Naive B cell (primary cell): Measurements from ENCODE around the gene NWD2. TPM values are rescaled to one million over a fixed set of nuclear protein-coding genes. Genes with fewer than 3 reads are reported as not detected.

ENCODE experiments used
- ATAC-seq, 2 donors: fragments of 150-1000 bp; cut with Tn5 transposase; 2 replicates each; pipeline ENCODE4 v1.10.0; 2021; ENCODE audit warnings: low read depth in 2 of 2, mild to moderate bottlenecking in 2 of 2, moderate library complexity in 2 of 2
- DNase-seq: peaks from one replicate; pipeline ENCODE4 v3.0.0; 2022
- H3K27ac Mint-ChIP-seq, 6 donors: one replicate each; pipeline ENCODE4 v1.8.0; 2020 to 2022; ENCODE audit warnings: mild to moderate bottlenecking in 6 of 6, mixed read lengths in 6 of 6, moderate library complexity in 5 of 6, inconsistent platforms in 2 of 6
- H3K27me3 Mint-ChIP-seq, 3 donors: one replicate each; pipeline ENCODE4 v1.8.0; 2021 to 2022; ENCODE audit warnings: mixed read lengths in 3 of 3, mild to moderate bottlenecking in 1 of 3
- H3K36me3 Mint-ChIP-seq, 2 donors: one replicate each; pipeline ENCODE4 v1.8.0; 2020 to 2022; ENCODE audit warnings: mixed read lengths in 2 of 2, inconsistent platforms in 1 of 2, mild to moderate bottlenecking in 1 of 2
- H3K4me1 Mint-ChIP-seq, 3 donors: one replicate each; pipeline ENCODE4 v1.8.0; 2020 to 2022; ENCODE audit warnings: mixed read lengths in 3 of 3, inconsistent platforms in 1 of 3, mild to moderate bottlenecking in 1 of 3, moderate library complexity in 1 of 3
- H3K4me3 Mint-ChIP-seq, 8 donors: one replicate each; pipeline ENCODE4 v1.8.0; 2020 to 2022; ENCODE audit warnings: mild to moderate bottlenecking in 8 of 8, mixed read lengths in 8 of 8, moderate library complexity in 8 of 8, inconsistent platforms in 2 of 8
- H3K9me3 Mint-ChIP-seq, 7 donors: one replicate each; pipeline ENCODE4 v1.8.0; 2020 to 2022; ENCODE audit warnings: mixed read lengths in 7 of 7, mild to moderate bottlenecking in 5 of 7, inconsistent platforms in 2 of 7, moderate library complexity in 1 of 7
- polyA plus RNA-seq, 6 donors: library from polyadenylated mRNA; unstranded; fragments of 300-500 nt; fragmentation: Illumina TruSeq; gene quantifications; one replicate each; pipeline ENCODE4 v1.2.3, GENCODE V29; 2021; ENCODE audit warnings: low read depth in 6 of 6

The NWD2 gene
- polyA plus RNA-seq, 6 donors from 2014 or later, result not detected

DNA sequence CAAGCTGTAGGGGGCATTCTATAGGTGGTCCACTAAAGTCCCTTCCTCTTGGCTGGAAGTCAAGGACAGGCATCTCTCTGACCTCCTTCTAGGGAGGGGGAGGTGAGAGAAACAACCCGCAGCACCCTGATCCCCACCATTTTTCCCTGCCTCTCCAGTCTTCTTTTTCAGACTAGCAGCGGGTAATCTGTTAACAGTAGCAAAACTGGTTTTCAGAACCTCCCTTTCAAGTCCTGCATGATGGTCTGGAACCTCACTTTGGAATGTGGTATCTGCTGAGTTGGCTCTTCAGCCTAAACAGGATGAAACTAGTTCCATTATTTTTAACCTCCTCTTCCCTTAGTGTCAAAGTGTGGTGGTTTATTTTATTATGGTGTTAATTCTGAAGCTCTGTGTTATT is 196.0 kb downstream of the NWD2 start:
- Mint-ChIP-seq H3K36me3 (no peaks in the 10 kb centered on the region), H3K4me1 (no peaks in the 10 kb centered on the region), H3K9me3 (no peaks in the 10 kb centered on the region), H3K27ac (no peak overlapping the region), H3K4me3 (no peak overlapping the region), H3K27me3 (peaks cover 18 to 34% (median 30%) of the 10 kb centered on the region in 3 donors)
- ATAC-seq (no peak), DNase-seq (no peak)

DNA sequence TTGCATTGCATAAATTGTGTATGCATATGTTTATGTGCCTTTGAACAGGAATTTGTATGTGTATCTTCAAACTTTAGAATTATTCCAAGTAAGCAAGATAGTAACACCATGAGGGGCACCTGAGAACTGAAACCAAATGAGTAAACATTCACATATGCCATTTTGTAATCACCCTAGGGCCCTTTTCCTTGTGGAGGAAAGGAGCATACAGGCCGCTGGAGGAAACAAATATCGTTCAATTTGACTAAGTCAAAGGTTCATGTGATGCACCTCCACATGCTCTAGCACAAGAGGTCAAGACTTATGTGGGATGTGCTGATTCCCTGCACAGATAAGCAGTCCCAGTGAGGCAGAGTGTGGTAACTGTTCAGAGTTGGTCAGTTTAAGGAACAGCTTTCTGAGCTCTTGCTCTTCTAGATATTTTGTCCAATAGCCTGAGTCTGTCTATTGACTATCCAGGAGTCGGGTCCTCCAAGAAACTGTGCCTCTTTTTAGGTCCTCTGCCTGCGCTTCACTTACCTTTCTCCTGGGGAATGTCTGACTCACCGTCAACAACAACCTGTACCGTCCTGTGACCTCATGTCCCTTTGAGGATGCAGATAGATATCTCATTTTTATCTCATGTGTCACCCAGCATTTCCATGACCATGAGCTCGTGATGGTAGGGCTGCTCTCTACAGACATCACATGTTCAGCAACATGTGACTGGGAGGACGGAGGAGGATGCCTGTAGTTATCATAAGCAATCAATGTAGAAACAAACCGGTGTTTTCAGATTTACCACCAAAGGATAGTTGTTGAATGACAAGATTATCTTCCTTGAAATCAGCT is 196.9 kb downstream of the NWD2 start:
- Mint-ChIP-seq H3K4me1 (no peaks in the 10 kb centered on the region), H3K9me3 (no peaks in the 10 kb centered on the region), H3K27me3 (peaks cover 22 to 36% (median 36%) of the 10 kb centered on the region in 3 donors), H3K4me3 (no peak overlapping the region), H3K27ac (no peak overlapping the region), H3K36me3 (no peaks in the 10 kb centered on the region)
- DNase-seq, result no peak
- no peak for ATAC-seq

DNA sequence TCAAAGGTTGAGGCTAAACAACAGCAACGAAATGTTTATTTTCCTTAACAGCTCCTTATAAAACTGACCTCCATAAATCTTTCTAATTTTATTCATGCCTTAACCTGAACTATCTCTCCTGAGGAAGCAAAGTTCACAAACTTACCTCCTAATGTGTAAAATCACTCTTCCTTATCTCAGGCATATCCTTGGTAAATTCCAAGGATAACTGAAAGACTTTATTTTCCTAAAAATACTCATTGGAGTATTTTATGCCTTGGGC is 197.4 kb downstream of the NWD2 start:
- DNase-seq, result no peak
- no peak for ATAC-seq
- H3K9me3 Mint-ChIP-seq, result no peaks in the 10 kb centered on the region
- H3K4me1 Mint-ChIP-seq, result no peaks in the 10 kb centered on the region
- H3K36me3 Mint-ChIP-seq, result no peaks in the 10 kb centered on the region
- H3K27ac Mint-ChIP-seq, result no peak overlapping the region
- no peak overlapping the region for H3K4me3 Mint-ChIP-seq
- H3K27me3 Mint-ChIP-seq, result peaks cover 24 to 41% (median 36%) of the 10 kb centered on the region in 3 donors

DNA sequence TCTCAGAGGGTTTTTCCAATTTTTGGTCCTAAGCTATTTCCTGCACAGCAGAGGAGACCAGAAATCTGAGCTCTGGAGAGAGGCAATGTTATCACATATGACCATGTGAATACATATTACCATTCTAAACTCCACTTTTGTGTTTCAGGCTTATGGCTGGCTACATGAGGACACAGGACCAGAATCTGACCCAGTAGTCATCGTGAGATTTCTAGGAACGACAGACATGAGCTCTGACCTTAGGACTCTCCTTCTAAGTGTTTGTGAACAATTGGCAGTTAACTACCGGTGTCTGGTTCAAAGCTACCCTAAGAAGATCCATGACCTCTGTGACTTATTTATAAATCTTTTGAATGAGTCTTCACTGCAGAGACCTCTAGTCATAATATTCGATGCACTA is 198.6 kb downstream of the NWD2 start:
- H3K27ac Mint-ChIP-seq, result peak overlapping the region in 1 of 6 donors; percentile 4
- H3K9me3 Mint-ChIP-seq, result no peaks in the 10 kb centered on the region
- H3K4me1 Mint-ChIP-seq, result no peaks in the 10 kb centered on the region
- H3K4me3 Mint-ChIP-seq, result no peak overlapping the region
- DNase-seq (no peak), ATAC-seq (no peak)
- peaks cover 23 to 37% (median 36%) of the 10 kb centered on the region in 3 donors for H3K27me3 Mint-ChIP-seq
- H3K36me3 Mint-ChIP-seq, result no peaks in the 10 kb centered on the region

DNA sequence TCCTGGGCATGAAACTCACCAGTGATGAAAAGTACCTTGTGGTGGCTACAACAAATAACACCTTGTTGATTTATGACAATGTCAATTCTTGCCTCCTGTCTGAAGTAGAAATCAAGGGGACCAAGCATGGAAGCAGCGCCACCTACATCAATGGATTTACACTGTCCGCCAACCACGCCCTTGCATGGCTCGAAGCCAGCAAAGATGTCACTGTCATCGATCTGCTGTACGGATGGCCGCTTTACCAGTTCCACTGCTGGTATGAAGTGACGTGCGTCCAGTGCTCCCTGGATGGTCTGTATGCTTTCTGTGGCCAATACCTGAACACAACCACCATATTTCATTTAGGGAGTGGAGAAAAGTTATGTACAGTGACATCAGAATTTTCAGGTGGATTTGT is 200.5 kb downstream of the NWD2 start:
- no peak overlapping the region for H3K27ac Mint-ChIP-seq
- no peaks in the 10 kb centered on the region for H3K36me3 Mint-ChIP-seq
- H3K4me3 Mint-ChIP-seq, result no peak overlapping the region
- H3K9me3 Mint-ChIP-seq, result no peaks in the 10 kb centered on the region
- no peaks in the 10 kb centered on the region for H3K4me1 Mint-ChIP-seq
- peaks cover 27 to 42% (median 39%) of the 10 kb centered on the region in 3 donors for H3K27me3 Mint-ChIP-seq
- ATAC-seq (no peak), DNase-seq (no peak)

DNA sequence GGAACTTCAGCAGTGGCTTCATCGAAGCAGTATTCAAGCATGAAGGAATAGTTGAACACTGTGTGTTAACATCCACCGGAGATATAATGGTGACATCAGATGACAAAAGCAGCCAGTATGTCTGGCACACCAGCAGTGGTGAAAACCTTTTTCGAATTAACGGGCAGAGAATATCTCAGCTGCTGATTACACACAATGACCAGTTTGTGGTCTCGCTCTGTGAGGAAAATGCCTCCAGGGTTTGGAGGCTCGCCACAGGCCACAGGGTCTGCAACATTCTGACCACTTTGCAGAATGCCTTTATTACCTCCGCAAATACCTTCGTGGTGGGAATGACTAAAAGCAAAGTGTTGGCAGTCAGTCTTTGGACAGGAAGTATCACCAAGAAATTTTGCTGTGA is 201.5 kb downstream of the NWD2 start:
- ATAC-seq, result no peak
- peaks cover 34 to 41% (median 40%) of the 10 kb centered on the region in 3 donors for H3K27me3 Mint-ChIP-seq
- no peaks in the 10 kb centered on the region for H3K36me3 Mint-ChIP-seq
- no peak overlapping the region for H3K4me3 Mint-ChIP-seq
- H3K9me3 Mint-ChIP-seq, result no peaks in the 10 kb centered on the region
- no peak for DNase-seq
- no peak overlapping the region for H3K27ac Mint-ChIP-seq
- no peaks in the 10 kb centered on the region for H3K4me1 Mint-ChIP-seq

DNA sequence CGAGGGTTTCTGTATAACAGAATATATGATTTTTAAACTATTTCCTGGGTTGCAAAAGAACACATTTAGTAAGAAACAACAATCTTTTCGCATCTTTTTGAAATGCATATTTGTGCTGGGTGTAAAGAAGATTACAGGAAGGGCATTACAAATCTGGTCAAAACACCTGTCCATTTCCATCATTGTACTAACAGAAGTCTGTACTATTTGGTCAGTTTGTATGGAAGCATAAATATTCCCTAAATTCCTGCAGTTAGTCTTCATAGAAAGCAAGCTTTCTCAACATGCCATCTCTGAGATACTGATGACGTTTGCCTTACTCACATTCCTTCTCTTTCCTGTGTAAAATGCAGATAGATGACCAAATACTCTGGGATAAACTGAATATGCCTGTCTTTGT is 203.3 kb downstream of the NWD2 start:
- Mint-ChIP-seq H3K4me3 (no peak overlapping the region), H3K4me1 (peaks cover 0 to under 1% (median 0%) of the 10 kb centered on the region in 3 donors), H3K36me3 (no peaks in the 10 kb centered on the region), H3K9me3 (no peaks in the 10 kb centered on the region), H3K27me3 (peaks cover 41 to 53% (median 52%) of the 10 kb centered on the region in 3 donors), H3K27ac (no peak overlapping the region)
- DNase-seq (no peak), ATAC-seq (no peak)

DNA sequence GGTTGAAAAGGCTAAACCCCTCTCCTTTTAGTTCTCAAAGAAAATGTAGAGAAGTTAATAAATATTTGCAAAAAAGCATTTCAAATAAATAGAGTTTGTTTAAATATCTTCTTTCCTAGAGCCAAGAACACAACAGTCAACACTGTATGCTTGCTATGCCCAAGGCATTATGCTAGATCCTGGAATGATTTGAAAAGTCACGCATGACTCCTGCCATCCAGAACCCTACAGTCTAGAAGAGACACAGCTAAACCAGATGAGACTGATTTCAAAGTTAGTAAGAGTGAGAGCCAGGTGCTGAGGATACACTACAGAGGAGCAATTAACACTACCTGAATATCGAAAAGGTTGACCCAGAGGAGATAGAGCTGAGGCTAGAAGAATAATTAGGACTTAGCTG is 205.8 kb downstream of the NWD2 start:
- H3K27me3 Mint-ChIP-seq, result peaks cover 50 to 52% (median 52%) of the 10 kb centered on the region in 3 donors
- no peaks in the 10 kb centered on the region for H3K9me3 Mint-ChIP-seq
- H3K36me3 Mint-ChIP-seq, result no peaks in the 10 kb centered on the region

DNA sequence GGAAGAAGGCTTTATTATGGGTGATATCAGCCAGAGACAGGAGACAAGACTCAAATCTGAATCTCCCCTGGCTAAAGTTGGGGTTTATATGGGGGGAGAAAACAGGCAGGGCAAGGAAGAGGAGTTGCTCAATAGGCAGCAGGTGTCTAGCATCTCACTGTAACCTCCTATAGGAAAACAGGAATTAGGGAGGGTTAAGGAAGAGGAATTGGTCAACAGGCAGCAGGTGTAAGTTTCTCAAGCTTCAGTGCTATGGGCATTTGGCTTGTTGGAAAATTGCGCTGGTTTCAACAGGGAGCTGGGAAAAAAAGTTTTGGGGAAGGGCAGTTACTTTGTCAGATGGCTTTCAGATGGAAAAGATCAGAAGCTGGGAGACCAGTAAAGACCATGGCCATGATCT is 206.4 kb downstream of the NWD2 start:
- H3K36me3 Mint-ChIP-seq, result no peaks in the 10 kb centered on the region
- no peak for DNase-seq
- ATAC-seq, result no peak
- H3K27ac Mint-ChIP-seq, result peak overlapping the region in 1 of 6 donors; percentile 35
- H3K4me1 Mint-ChIP-seq, result peaks cover 7 to 13% (median 11%) of the 10 kb centered on the region in 3 donors
- H3K27me3 Mint-ChIP-seq, result peaks cover 50 to 58% (median 52%) of the 10 kb centered on the region in 3 donors
- peak overlapping the region in 2 of 8 donors; percentile 4 to 17 for H3K4me3 Mint-ChIP-seq
- H3K9me3 Mint-ChIP-seq, result no peaks in the 10 kb centered on the region

More for the DNA sequence above, 205.8 kb downstream of the NWD2 start:
- no peak for ATAC-seq
- peaks cover 7 to 13% (median 11%) of the 10 kb centered on the region in 3 donors for H3K4me1 Mint-ChIP-seq
- H3K27ac Mint-ChIP-seq, result no peak overlapping the region
- H3K4me3 Mint-ChIP-seq, result no peak overlapping the region
- DNase-seq, result no peak

DNA sequence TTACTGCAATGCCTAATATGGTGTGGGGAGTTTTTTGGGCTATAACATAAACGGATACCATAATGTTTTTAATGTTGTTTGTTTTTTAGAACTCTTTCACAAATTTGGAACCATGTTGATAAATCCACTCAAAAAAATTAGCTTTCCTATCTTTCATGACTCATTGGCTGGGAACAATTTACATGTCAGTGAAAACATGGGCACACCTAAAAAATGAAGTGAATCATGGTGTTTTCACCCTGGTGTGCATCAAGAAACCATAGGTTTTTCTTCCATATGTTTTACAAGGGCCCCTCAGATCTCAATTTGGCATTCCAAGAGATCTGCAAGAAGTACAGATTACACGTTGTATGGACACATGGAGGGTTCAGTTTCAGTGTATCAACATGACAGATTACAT is 207.1 kb downstream of the NWD2 start:
- Mint-ChIP-seq H3K4me3 (no peak overlapping the region), H3K27me3 (peaks cover 57 to 62% (median 58%) of the 10 kb centered on the region in 3 donors), H3K36me3 (no peaks in the 10 kb centered on the region), H3K27ac (no peak overlapping the region), H3K4me1 (peaks cover 7 to 13% (median 11%) of the 10 kb centered on the region in 3 donors), H3K9me3 (no peaks in the 10 kb centered on the region)
- ATAC-seq, result no peak
- DNase-seq, result no peak

DNA sequence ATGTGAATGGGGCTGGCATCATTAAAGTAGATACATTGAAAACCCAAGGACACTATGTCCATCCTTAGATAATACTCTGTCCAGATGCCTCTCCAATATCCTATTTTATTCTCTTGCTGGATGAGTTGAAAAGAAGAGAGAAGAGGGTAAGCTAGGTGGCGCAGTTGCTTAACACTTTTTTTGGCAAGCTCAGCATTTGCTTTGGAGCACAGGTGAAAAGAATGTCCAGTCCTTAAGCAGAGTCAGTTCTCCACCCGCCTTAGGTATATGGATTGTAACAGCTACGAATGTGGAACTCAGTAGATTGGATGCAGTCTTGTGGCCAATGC is 208.4 kb downstream of the NWD2 start:
- peak; percentile 28 for DNase-seq
- Mint-ChIP-seq H3K36me3 (no peaks in the 10 kb centered on the region), H3K27me3 (peaks cover 62 to 69% (median 68%) of the 10 kb centered on the region in 3 donors), H3K9me3 (no peaks in the 10 kb centered on the region), H3K27ac (peak overlapping the region in 1 of 6 donors; percentile 57), H3K4me1 (peaks cover 7 to 13% (median 11%) of the 10 kb centered on the region in 3 donors), H3K4me3 (peak overlapping the region; percentile 64 to 88 (median 81))
- ATAC-seq, result peak; percentile 48 to 61

DNA sequence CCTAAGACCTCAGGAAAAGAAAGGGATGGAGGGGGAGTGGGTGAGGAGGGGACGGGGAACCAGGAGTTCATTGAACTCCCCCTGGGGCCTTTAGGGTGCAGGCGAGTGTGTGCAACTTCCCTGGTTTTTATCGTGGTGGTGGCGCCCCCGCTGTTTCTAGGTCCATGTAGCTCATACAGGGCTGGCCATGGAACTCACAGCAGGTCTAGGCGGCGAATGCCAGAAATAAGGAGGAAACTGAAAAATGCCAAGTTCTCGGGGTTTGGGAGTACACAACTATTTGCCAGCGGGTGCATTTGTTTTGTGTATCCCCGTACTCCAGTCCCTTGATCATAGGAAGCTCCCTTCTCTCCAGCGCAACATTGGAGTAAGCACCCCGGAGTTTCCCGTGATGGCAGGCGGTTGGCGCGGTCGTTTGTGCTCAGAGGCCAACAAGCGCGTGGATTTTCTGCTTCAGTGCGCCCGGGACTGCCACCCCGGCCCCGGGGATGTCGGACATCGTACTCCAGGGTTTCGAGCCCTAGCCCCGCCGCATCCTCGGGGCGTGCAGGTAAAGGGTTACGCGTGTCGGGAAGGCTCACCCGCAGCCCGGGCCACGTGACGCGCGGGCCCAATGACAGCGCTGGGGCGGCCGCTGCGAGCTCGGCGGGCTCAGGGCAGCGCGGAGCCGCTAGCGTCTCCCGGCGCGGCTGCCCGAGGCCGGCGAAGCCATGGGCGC is 208.9 kb downstream of the NWD2 start:
- H3K27ac Mint-ChIP-seq, result peak overlapping the region in 1 of 6 donors; percentile 57
- no peaks in the 10 kb centered on the region for H3K9me3 Mint-ChIP-seq
- DNase-seq, result peak; percentile 24
- peak; percentile 78 to 84 for ATAC-seq
- H3K4me1 Mint-ChIP-seq, result peaks cover 7 to 13% (median 11%) of the 10 kb centered on the region in 3 donors
- peak overlapping the region; percentile 64 to 88 (median 81) for H3K4me3 Mint-ChIP-seq
- peaks cover 62 to 72% (median 70%) of the 10 kb centered on the region in 3 donors for H3K27me3 Mint-ChIP-seq
- H3K36me3 Mint-ChIP-seq, result no peaks in the 10 kb centered on the region

DNA sequence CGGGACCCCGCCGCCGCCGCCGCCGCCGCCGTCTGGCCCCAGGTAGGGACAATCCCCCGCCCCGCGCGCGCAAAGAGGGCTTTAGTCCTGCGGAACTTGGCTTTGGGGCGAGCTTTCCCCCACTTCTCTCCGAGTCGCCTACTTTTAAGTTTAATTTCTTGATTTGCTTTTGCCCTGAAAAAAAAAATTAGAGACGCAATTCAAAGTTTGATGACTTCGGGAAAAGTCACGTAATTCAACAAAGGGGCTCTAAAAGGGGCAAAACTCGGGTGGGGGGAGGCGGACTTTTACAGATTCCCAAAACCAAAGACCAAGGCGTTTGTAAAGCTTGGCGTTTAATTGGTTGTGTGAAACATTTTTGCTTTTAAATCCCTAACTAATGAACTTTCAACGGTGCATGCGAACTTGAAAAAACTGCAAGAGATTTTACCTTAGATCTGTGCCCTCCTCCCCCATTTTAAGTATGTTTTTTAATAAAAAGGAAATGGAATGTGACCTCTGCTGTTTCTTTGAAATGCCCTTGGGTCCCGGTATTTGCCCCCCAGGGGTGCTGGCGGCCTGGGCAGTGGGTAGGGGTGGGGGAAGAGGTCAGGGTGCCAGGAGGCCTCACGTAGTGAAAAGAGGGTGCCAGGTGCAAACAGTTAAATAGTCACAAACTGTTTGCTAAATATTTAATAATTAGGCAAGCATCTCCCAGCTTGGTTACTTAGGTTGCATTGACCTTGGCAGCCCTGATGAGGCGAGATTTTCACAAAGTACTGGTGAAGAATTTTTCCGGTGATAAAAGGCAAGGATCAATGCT is 209.7 kb downstream of the NWD2 start:
- no peak for ATAC-seq
- Mint-ChIP-seq H3K9me3 (no peaks in the 10 kb centered on the region), H3K4me1 (peaks cover 7 to 13% (median 11%) of the 10 kb centered on the region in 3 donors), H3K27ac (no peak overlapping the region), H3K4me3 (peak overlapping the region; percentile 30 to 81 (median 62)), H3K27me3 (peaks cover 57 to 79% (median 78%) of the 10 kb centered on the region in 3 donors), H3K36me3 (no peaks in the 10 kb centered on the region)
- DNase-seq, result no peak
